Spleen (tissue), 11 donors: ENCODE results near the gene TIPIN. TPM values are rescaled to one million over a fixed set of nuclear protein-coding genes. Genes with fewer than 3 reads are reported as not detected.
A peak's percentile ranks its signal among the peaks of the same experiment; 100 is the strongest.
"Not testable (repeated sequence)": the region's sequence is repeated elsewhere in the genome, so short reads cannot be mapped to it uniquely, and the experiment has no call there.

Source experiments
- DNase-seq: peaks from one replicate; pipeline ENCODE4 v3.0.0-alpha.2; 2020
- H3K27ac ChIP-seq, 8 donors: fragments of 200-600 bp; sonication (generic) in 7 of 8; 1 replicate in 4 of 8; 2 replicates in 4 of 8; pipeline versions ENCODE4 v1.5.0 to v1.8.0; 2016 to 2021; ENCODE audit warnings: inconsistent platforms in 4 of 8, mild to moderate bottlenecking in 4 of 8, moderate library complexity in 1 of 8
- H3K27me3 ChIP-seq, 7 donors: fragments of 200-600 bp; sonication (generic) in 6 of 7; replicated peaks in 1 of 7; 1 replicate in 4 of 7; 2 replicates in 3 of 7; pipeline versions ENCODE4 v1.5.0 to v1.8.0; 2016 to 2021; ENCODE audit warnings: inconsistent platforms in 3 of 7, mild to moderate bottlenecking in 1 of 7
- H3K36me3 ChIP-seq, 6 donors: fragments of 200-600 bp; sonication (generic) in 5 of 6; 1 replicate in 4 of 6; 2 replicates in 2 of 6; pipeline versions ENCODE4 v1.5.0 to v1.8.0; 2016 to 2021; ENCODE audit warnings: inconsistent platforms in 2 of 6
- H3K4me1 ChIP-seq, 6 donors: fragments of 200-600 bp; sonication (generic) in 5 of 6; 1 replicate in 3 of 6; 2 replicates in 3 of 6; pipeline versions ENCODE4 v1.5.0 to v1.8.0; 2016 to 2021; ENCODE audit warnings: inconsistent platforms in 3 of 6
- H3K4me3 ChIP-seq, 8 donors: fragments of 200-600 bp; sonication (generic) in 7 of 8; 1 replicate in 4 of 8; 2 replicates in 4 of 8; pipeline versions ENCODE4 v1.5.0 to v1.8.0; 2016 to 2021; ENCODE audit warnings: inconsistent platforms in 4 of 8, mild to moderate bottlenecking in 4 of 8, moderate library complexity in 2 of 8
- H3K9me3 ChIP-seq, 8 donors: fragments of 200-600 bp; sonication (generic) in 7 of 8; 1 replicate in 4 of 8; 2 replicates in 4 of 8; pipeline versions ENCODE4 v1.5.0 to v1.8.0; 2016 to 2021; ENCODE audit warnings: inconsistent platforms in 4 of 8
- CTCF ChIP-seq, 11 experiments: fragments of 200-600 bp in 7 of 11; fragments of 450-650 bp in 4 of 11; sonication (generic) in 4 of 11; IDR thresholded peaks in 8 of 11; conservative IDR thresholded peaks in 3 of 11; 1 replicate in 7 of 11; 2 replicates in 4 of 11; pipeline versions ENCODE4 v1.4.0 to v1.8.0; 2016 to 2021; ENCODE audit warnings: antibody characterized with exemption in 11 of 11, inconsistent platforms in 4 of 11, mild to moderate bottlenecking in 1 of 11
- POLR2A ChIP-seq, 3 donors: fragments of 450-650 bp; IDR thresholded peaks; one replicate each; pipeline ENCODE4 v1.5.1; 2017; ENCODE audit warnings: antibody characterized with exemption in 3 of 3, mild to moderate bottlenecking in 1 of 3
- POLR2AphosphoS5 ChIP-seq, 3 donors: sonication (generic); formaldehyde crosslinking; IDR thresholded peaks; one replicate each; pipeline ENCODE4 v1.5.1; 2017; ENCODE audit warnings: antibody characterized with exemption in 3 of 3
- WGBS, 5 donors: extraction: QIAGEN DNeasy Blood & Tissue Kit in 3 of 5; methylation state at CpG; one replicate each; pipeline versions ENCODE4 v1.1.5 to v1.1.7; 2013 to 2018; 5-methylcytosine and 5-hydroxymethylcytosine counted together
- intact Hi-C: fragments of 100-400 bp; cut with DNase I; formaldehyde crosslinking; loops from one replicate; pipeline ENCODE4 v1.15.0; 2023; ENCODE audit warnings: low total_unique reads
- polyA plus RNA-seq, 3 donors: library from polyadenylated mRNA; stranded (reverse); fragments of 200-250 nt; gene quantifications; one replicate each; pipeline ENCODE4 v1.2.1, GENCODE V29; 2013
- total RNA-seq, 7 donors: library from RNA; depleted of rRNA in 3 of 7; stranded (reverse); fragments of >200 nt in 3 of 7; fragmentation: NEBNext Ultra II Directional in 4 of 7; extraction: Animal tissue kit (Norgen Biotek cat#: 25700) in 4 of 7; gene quantifications; one replicate each; pipeline versions ENCODE4 v1.1.0 to v1.2.1, GENCODE V29; 2016 to 2021
- donor health status: healthy with polysubstance abuse.
- donor health status: DM: no; HTN: no; CAD: no; lungs with moderate emphysema.
- donor health status: DM: no; HTN: no; CAD: no.
- donor health status: Bipolar disorder and iron deficiency.
- donor health status: healthy.
- donor health status: DM: no; HTN: no; CAD: no.
- donor health status: DM: yes; HTN: yes; CAD: no.

TIPIN gene
- total and polyA plus RNA-seq, 10 donors, result 2.7 to 9.4 (median 6.6) TPM

- TF ChIP-seq POLR2AphosphoS5 (IDR thresholded peaks at IDR 0.05), result no peak
- TF ChIP-seq CTCF (IDR thresholded peaks at IDR 0.05 in 8 of 11, conservative IDR thresholded peaks at IDR 0.05 in 3 of 11), result peak in 3 of 11 experiments; percentile 6 to 15 (median 12)
- 1 to 2% (median 1%) methylated on average over 31 to 62 of the region's 62 CpGs for WGBS, 5 donors
- peak; percentile 91 for DNase-seq
- Histone ChIP-seq H3K4me1 (peaks cover 38 to 71% (median 60%) of the 10 kb centered on the region in 6 donors), H3K4me3 (peak overlapping the region; percentile 80 to 97 (median 93)), H3K27me3 (no peaks in the 10 kb centered on the region), H3K36me3 (no peaks in the 10 kb centered on the region), H3K27ac (peak overlapping the region; percentile 87 to 98 (median 94)), H3K9me3 (no peaks in the 10 kb centered on the region)
- intact Hi-C loops, result loop anchor here (5.0 kb wide), 1 partner anchor 115 kb away; the partner anchor contains the start of gene RPL4
Measured at GRCh38 chr15:66387163-66388042, 30.9 kb upstream of the TIPIN start.

- peak; percentile 99 for DNase-seq
- 4 to 9% (median 5%) methylated on average over 29 to 69 of the region's 69 CpGs for WGBS, 5 donors
- Histone ChIP-seq H3K4me1 (peaks cover 37 to 61% (median 55%) of the 10 kb centered on the region in 6 donors), H3K27me3 (no peaks in the 10 kb centered on the region), H3K36me3 (no peaks in the 10 kb centered on the region), H3K4me3 (peak within 1 kb of the TSS; percentile 80 to 97 (median 93)), H3K27ac (peak within 1 kb of the TSS; percentile 87 to 98 (median 94)), H3K9me3 (no peaks in the 10 kb centered on the region)
- intact Hi-C loops, result loop anchor here (5.0 kb wide), 1 partner anchor 116 kb away; the partner anchor contains the start of gene RPL4
- TF ChIP-seq POLR2AphosphoS5 (IDR thresholded peaks at IDR 0.05), result peak; percentile 94 to 96 (median 96)
- peak in 2 of 3 donors; percentile 7 to 63 for TF ChIP-seq POLR2A (IDR thresholded peaks at IDR 0.05)
- TF ChIP-seq CTCF (IDR thresholded peaks at IDR 0.05 in 8 of 11, conservative IDR thresholded peaks at IDR 0.05 in 3 of 11), result peak; percentile 68 to 91 (median 85)
Measured at GRCh38 chr15:66386204-66387123, 30.0 kb upstream of the TIPIN start, which contains the start of gene MAP2K1. Gene MAP2K1 (plus strand): TSS chr15:66386912. CDS start chr15:66387348, 436 bp downstream.

- WGBS, 5 donors, result 83 to 98% (median 98%) methylated on average over 2 of the region's 2 CpGs
- H3K4me3 ChIP-seq, intact Hi-C loops, H3K27ac ChIP-seq, H3K27me3 ChIP-seq, H3K36me3 ChIP-seq, H3K9me3 ChIP-seq, DNase-seq: not testable (repeated sequence)
- peaks cover 3 to 17% (median 12%) of the 10 kb centered on the region in 6 donors for H3K4me1 ChIP-seq
Measured at GRCh38 chr15:66381376-66381775, 24.9 kb upstream of the TIPIN start.

GRCh38 chr15:66378814-66379430 is 22.4 kb upstream of the TIPIN start:
- 91 to 95% (median 93%) methylated on average over 7 of the region's 7 CpGs for WGBS, 5 donors

More at GRCh38 chr15:66378814-66379430, 22.4 kb upstream of the TIPIN start:
- intact Hi-C loops, result no loop called here
- H3K4me1 ChIP-seq, result no peaks in the 10 kb centered on the region
- H3K4me3 ChIP-seq, result no peak overlapping the region
- TF ChIP-seq POLR2A (IDR thresholded peaks at IDR 0.05) (no peak), CTCF (IDR thresholded peaks at IDR 0.05 in 8 of 11, conservative IDR thresholded peaks at IDR 0.05 in 3 of 11) (no peak), POLR2AphosphoS5 (IDR thresholded peaks at IDR 0.05) (no peak)
- H3K27ac ChIP-seq, result no peak overlapping the region
- no peaks in the 10 kb centered on the region for H3K36me3 ChIP-seq
- no peak for DNase-seq
- H3K9me3 ChIP-seq, result peaks cover 0 to 11% (median 9%) of the 10 kb centered on the region in 8 donors
- H3K27me3 ChIP-seq, result no peaks in the 10 kb centered on the region
